ENCODE measurements around the gene WDFY2. TPM values are rescaled to one million over a fixed set of nuclear protein-coding genes. Genes with fewer than 3 reads are reported as not detected.

Gene WDFY2
- total and polyA plus RNA-seq, 2 of the 13 experiments (the other 11 are each of a cell fraction or from before 2014, with no cell fraction given), result 22.6 to 27.0 TPM

DNA sequence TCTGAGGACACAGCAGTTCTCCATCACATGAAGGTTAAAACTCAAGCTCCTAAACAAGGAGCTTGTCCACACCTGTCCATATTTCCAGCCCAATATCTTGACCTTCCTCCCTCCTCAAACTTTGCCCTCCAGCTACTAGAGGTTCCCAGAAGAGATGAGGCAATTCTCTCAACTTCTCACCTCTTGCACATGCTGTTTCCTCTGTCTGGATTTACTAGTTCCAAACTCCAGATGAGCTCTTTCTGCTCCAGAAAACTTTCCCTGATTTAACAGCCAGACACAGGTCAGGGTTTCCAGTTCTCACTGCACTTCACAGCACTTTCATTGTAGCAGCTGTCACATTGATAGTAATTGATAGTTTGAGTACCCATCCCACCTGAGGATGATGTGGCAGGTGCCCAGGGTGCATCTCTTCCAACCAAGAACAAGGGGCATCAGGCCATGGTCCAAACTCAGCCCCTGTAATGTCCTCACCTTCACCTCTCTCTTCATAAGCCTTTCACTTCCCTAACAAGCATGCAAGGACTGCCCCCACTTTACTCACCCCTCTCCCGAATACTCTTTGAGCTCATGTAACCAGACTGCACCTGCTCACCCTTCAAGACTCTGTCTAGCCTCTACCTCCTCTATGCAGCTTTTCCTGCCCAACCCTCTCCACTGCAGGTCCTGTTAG lies 3.0 kb upstream of the WDFY2 start:
- in situ Hi-C loops (cut with HindIII; ENCODE audit: extremely low pct_ligation_motif_present, low pct_unique_long_range_greater_than_20kb) (loop anchor here (10.0 kb wide), 1 partner anchor 136 kb away; no protein-coding TSS in a partner anchor), intact Hi-C loops (cut with micrococcal nuclease; ENCODE audit: unreplicated experiment) (loop anchor here (10.0 kb wide), 1 partner anchor 154 kb away; no protein-coding TSS in a partner anchor)
- CTCF ChIA-PET (ENCODE audit: low intra/inter-chr PET ratio, low total read pairs), result no interaction called here
- ATAC-seq (no peak), DNase-seq (ENCODE audit: low spot score) (no peak), FAIRE-seq (no peak)
- Histone ChIP-seq H3K36me3 (replicated peaks in 1 of 2; ENCODE audit: control insufficient read depth in 1 of 2, insufficient read depth in 2 of 2, low read length in 2 of 2) (no peaks in the 10 kb centered on the region), H3K4me2 (ENCODE audit: low read depth, low read length) (no peak overlapping the region), H3K4me1 (ENCODE audit: insufficient read depth, low read length) (peaks cover 46% of the 10 kb centered on the region), H3K27ac (ENCODE audit: extremely low read length, insufficient read depth, low read length) (no peak overlapping the region), H3K9me3 (ENCODE audit: low read length) (no peaks in the 10 kb centered on the region), H3K79me2 (ENCODE audit: insufficient read depth, low read length) (peaks cover 18% of the 10 kb centered on the region), H4K20me1 (ENCODE audit: insufficient read depth, low read length) (no peaks in the 10 kb centered on the region; the same call in 1 of the 2 replicates), H3K27me3 (ENCODE audit: control insufficient read depth in 1 of 2, insufficient read depth in 2 of 2, low read length in 2 of 2) (no peaks in the 10 kb centered on the region; a peak in 1 of 5 replicates), H3K9ac (ENCODE audit: insufficient read depth, low read depth, low read length) (no peak overlapping the region), H2AFZ (ENCODE audit: low read length) (no peak overlapping the region), H3K4me3 (replicated peaks in 1 of 3; ENCODE audit: insufficient read depth in 1 of 3, low read depth in 2 of 3, low read length in 3 of 3) (no peak overlapping the region)
- POLR2A ChIA-PET, result interaction anchor here (2.1 kb wide), 1 partner anchor 128 kb away, joined by 16 read pairs; the partner anchor contains the start of gene INTS6
- WGBS (ENCODE audit: low lambda C conversion rate), result 0% methylated on average over 1 of the region's 1 CpG
- BruUV-seq (replicated peaks), result no TSS peak
- TF ChIP-seq, protein P1, sequence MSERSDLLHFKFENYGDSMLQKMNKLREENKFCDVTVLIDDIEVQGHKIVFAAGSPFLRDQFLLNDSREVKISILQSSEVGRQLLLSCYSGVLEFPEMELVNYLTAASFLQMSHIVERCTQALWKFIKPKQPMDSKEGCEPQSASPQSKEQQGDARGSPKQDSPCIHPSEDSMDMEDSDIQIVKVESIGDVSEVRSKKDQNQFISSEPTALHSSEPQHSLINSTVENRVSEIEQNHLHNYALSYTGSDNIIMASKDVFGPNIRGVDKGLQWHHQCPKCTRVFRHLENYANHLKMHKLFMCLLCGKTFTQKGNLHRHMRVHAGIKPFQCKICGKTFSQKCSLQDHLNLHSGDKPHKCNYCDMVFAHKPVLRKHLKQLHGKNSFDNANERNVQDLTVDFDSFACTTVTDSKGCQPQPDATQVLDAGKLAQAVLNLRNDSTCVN (CRISPR knock-in tag; IDR thresholded peaks at IDR 0.05; ENCODE audit: borderline replicate concordance), result peak; percentile 85
- TF ChIP-seq ZNF891 (CRISPR knock-in tag; IDR thresholded peaks at IDR 0.05), result no peak

- ChIA-PET POLR2A (interaction anchor here (0.6 to 1.4 kb wide), 7 partner anchors 36 to 1980 kb away, joined by 3 to 53 read pairs (median 3); partner anchors contain the start of gene INTS6), CTCF (ENCODE audit: low intra/inter-chr PET ratio, low total read pairs) (no interaction called here)
- no peaks in the 10 kb centered on the region for H3K9me3 ChIP-seq (ENCODE audit: low read length)
- peak overlapping the region; percentile 54 to 90 (median 66); a peak in 5 of 6 replicates for H3K4me3 ChIP-seq (replicated peaks in 1 of 3; ENCODE audit: insufficient read depth in 1 of 3, low read depth in 2 of 3, low read length in 3 of 3)
- no peaks in the 10 kb centered on the region; a peak in 1 of 5 replicates for H3K27me3 ChIP-seq (ENCODE audit: control insufficient read depth in 1 of 2, insufficient read depth in 2 of 2, low read length in 2 of 2)
- intact Hi-C loops (cut with micrococcal nuclease; ENCODE audit: unreplicated experiment) (loop anchor here (10.0 kb wide), 1 partner anchor 151 kb away; no protein-coding TSS in a partner anchor), in situ Hi-C loops (cut with HindIII; ENCODE audit: extremely low pct_ligation_motif_present, low pct_unique_long_range_greater_than_20kb) (loop anchor here (10.0 kb wide), 1 partner anchor 139 kb away; no protein-coding TSS in a partner anchor)
- FAIRE-seq (no peak), DNase-seq (ENCODE audit: low spot score) (no peak), ATAC-seq (no peak)
- WGBS (ENCODE audit: low lambda C conversion rate), result 3% methylated on average over 5 of the region's 9 CpGs
- peaks cover 64% of the 10 kb centered on the region for H3K4me1 ChIP-seq (ENCODE audit: insufficient read depth, low read length)
- peak overlapping the region; percentile 68 for H3K9ac ChIP-seq (ENCODE audit: insufficient read depth, low read depth, low read length)
- H3K36me3 ChIP-seq (replicated peaks in 1 of 2; ENCODE audit: control insufficient read depth in 1 of 2, insufficient read depth in 2 of 2, low read length in 2 of 2), result no peaks in the 10 kb centered on the region
- H4K20me1 ChIP-seq (ENCODE audit: insufficient read depth, low read length), result no peaks in the 10 kb centered on the region; the same call in 1 of the 2 replicates
- no peak overlapping the region for H2AFZ ChIP-seq (ENCODE audit: low read length)
- peak overlapping the region; percentile 94 for H3K27ac ChIP-seq (ENCODE audit: extremely low read length, insufficient read depth, low read length)
- H3K79me2 ChIP-seq (ENCODE audit: insufficient read depth, low read length), result peaks cover 40% of the 10 kb centered on the region
- H3K4me2 ChIP-seq (ENCODE audit: low read depth, low read length), result peak overlapping the region; percentile 79
- BruUV-seq (replicated peaks), result no TSS peak
- TF ChIP-seq ZNF782 (CRISPR knock-in tag; IDR thresholded peaks at IDR 0.05; ENCODE audit: borderline replicate concordance) (0 out of 2 replicates have a peak, but pooled peaks have one; percentile 66), TCF7L2 (IDR thresholded peaks at IDR 0.05; ENCODE audit: low read depth, low read length) (no peak), ADNP (CRISPR knock-in tag; IDR thresholded peaks at IDR 0.05) (no peak), HNRNPH1 (optimal IDR thresholded peaks at IDR 0.05; ENCODE audit: low read depth, low read length) (no peak), NR1H2 (CRISPR knock-in tag; IDR thresholded peaks at IDR 0.05; ENCODE audit: borderline replicate concordance, low read depth) (no peak), IRX3 (CRISPR knock-in tag; IDR thresholded peaks at IDR 0.05; ENCODE audit: borderline replicate concordance, low read depth) (no peak), ZNF124 (CRISPR knock-in tag; IDR thresholded peaks at IDR 0.05) (no peak; the same call in 1 of the 2 replicates), ZMAT3 (CRISPR knock-in tag; conservative IDR thresholded peaks at IDR 0.05) (no peak), ZSCAN22 (CRISPR knock-in tag; IDR thresholded peaks at IDR 0.05) (no peak), ZNF768 (CRISPR knock-in tag; IDR thresholded peaks at IDR 0.05) (peak; percentile 14; the same call in 1 of the 2 replicates), ZNF614 (CRISPR knock-in tag; IDR thresholded peaks at IDR 0.05; ENCODE audit: borderline replicate concordance) (no peak), CREB1 (IDR thresholded peaks at IDR 0.05) (no peak), CREB1 (CRISPR knock-in tag; IDR thresholded peaks at IDR 0.05) (no peak), ZNF567 (CRISPR knock-in tag; IDR thresholded peaks at IDR 0.05; ENCODE audit: borderline replicate concordance) (no peak)
Measured at GRCh38 chr13:51583469-51583874, 790 bp upstream of the WDFY2 start.

Data from HepG2 (cell line).